Kidney (tissue), 14 donors: ENCODE results near the gene MOK. TPM values are rescaled to one million over a fixed set of nuclear protein-coding genes. Genes with fewer than 3 reads are reported as not detected.

Experiments used
- DNase-seq, 5 donors: peaks; one replicate each; pipeline ENCODE4 v3.0.0-alpha.2; 2013 to 2020
- FAIRE-seq: peaks from 2 replicates; lab custom pipeline; 2012; peaks lifted over from hg19 to GRCh38; lab: Jason Lieb, UNC
- H3K27ac ChIP-seq, 2 donors: one replicate each; pipeline ENCODE4 v1.7.0; 2013; ENCODE audit warnings: low read depth in 2 of 2, low read length in 2 of 2, inconsistent platforms in 1 of 2
- H3K27me3 ChIP-seq: one replicate; pipeline ENCODE4 v1.7.1; 2013; ENCODE audit warnings: low read length, inconsistent platforms; ENCODE audit not compliant: control insufficient read depth, insufficient read depth
- H3K36me3 ChIP-seq, 3 donors: one replicate each; pipeline versions ENCODE4 v1.7.0 to v1.7.1; 2013; ENCODE audit warnings: low read length in 3 of 3, control low read depth in 1 of 3, inconsistent platforms in 1 of 3; ENCODE audit not compliant: insufficient read depth in 3 of 3, control insufficient read depth in 2 of 3
- H3K4me1 ChIP-seq, 3 donors: one replicate each; pipeline versions ENCODE4 v1.7.0 to v1.7.1; 2013; ENCODE audit warnings: low read length in 3 of 3, inconsistent platforms in 1 of 3, low read depth in 1 of 3; ENCODE audit not compliant: control insufficient read depth in 2 of 3, insufficient read depth in 2 of 3
- H3K4me3 ChIP-seq, 3 donors: one replicate each; pipeline versions ENCODE4 v1.7.0 to v1.8.1; 2013; ENCODE audit warnings: low read length in 3 of 3, control low read depth in 1 of 3, inconsistent platforms in 1 of 3
- H3K9ac ChIP-seq, 3 donors: one replicate each; pipeline versions ENCODE4 v1.7.0 to v1.7.1; 2013; ENCODE audit warnings: low read length in 3 of 3, control low read depth in 1 of 3, inconsistent platforms in 1 of 3
- H3K9me3 ChIP-seq, 3 donors: one replicate each; pipeline versions ENCODE4 v1.7.0 to v1.7.1; 2013; ENCODE audit warnings: low read length in 3 of 3, control low read depth in 1 of 3, inconsistent platforms in 1 of 3; ENCODE audit not compliant: control insufficient read depth in 2 of 3, insufficient read depth in 1 of 3
- intact Hi-C: fragments of 100-400 bp; cut with DNase I; formaldehyde crosslinking; loops from one replicate; pipeline ENCODE4 v1.11.1; 2022
- polyA plus RNA-seq: library from polyadenylated mRNA; stranded (reverse); fragments of 350-450 nt; fragmentation: Illumina TruSeq; extraction: RNeasy Lipid Tissue Mini Kit (QIAGEN cat#74804); gene quantifications from one replicate; pipeline ENCODE4 v1.2.3, GENCODE V29; 2014; ENCODE audit warnings: low read depth, low replicate concordance; ENCODE audit not compliant: insufficient read depth
- total RNA-seq: library from RNA; stranded (reverse); fragmentation: NEBNext Ultra II Directional; extraction: Animal tissue kit (Norgen Biotek cat#: 25700); gene quantifications from one replicate; pipeline ENCODE4 v1.2.1, GENCODE V29; 2021
- TF ChIP-seq, protein P1 (sequence below): IDR thresholded peaks from 3 replicates; pipeline ENCODE4 v1.5.1; 2012; ENCODE audit warnings: mild to moderate bottlenecking, moderate library complexity, borderline replicate concordance; ENCODE audit not compliant: insufficient read depth; ENCODE audit errors: extremely low read depth
- donor health status: control.
- donor health status: control.
- donor health status: control.
- donor health status: control.
- donor health status: control.
- donor health status: DM: yes; HTN: yes; CAD: no.
- donor health status: Normal renal cell carcinoma (clear cell type).

MOK gene
- total and polyA plus RNA-seq, 2 donors from 2014 or later: 20.4 to 32.7 TPM

DNA sequence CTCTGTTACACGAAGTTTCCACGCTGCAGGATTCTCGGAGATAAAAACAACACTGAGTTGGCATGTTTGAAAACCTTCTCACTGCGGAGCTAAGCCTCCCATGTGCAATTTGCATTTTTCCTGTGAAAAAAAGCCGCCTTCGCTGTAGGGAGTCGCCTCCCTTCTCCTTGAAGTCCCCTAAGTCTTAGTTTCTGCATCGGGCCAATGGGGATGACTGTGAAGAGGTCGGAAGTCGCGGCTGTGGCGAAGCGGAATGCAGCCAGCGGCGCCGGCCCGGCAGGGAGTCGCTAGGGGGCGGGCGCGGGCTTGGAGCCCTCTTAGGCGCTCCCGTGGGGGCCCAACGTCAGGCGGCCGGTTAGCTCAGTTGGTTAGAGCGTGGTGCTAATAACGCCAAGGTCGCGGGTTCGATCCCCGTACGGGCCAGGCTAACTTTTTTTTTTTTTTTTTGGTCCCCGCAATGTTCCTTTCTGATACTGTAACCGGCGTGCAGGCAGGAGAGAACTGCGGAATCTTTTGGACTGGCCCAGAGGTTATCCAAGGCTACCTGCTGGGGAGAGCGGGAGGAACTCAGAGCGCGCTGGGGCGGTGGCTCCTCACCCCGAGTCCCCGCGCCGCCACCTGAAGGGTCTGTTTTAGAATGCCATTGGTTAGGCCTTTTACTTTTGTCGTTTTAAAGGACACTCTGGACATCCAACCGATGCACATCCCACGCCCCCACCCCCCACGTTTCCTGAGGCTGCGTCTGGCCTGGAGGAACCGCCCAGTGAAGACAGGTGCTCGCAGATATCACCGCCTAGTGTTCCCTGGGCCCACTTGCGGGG is 12.0 kb upstream of the MOK start:
- H3K9ac ChIP-seq: peak overlapping the region; percentile 67 to 75 (median 73)
- intact Hi-C loops: no loop called here
- H3K27me3 ChIP-seq: no peaks in the 10 kb centered on the region
- DNase-seq: peak; percentile 96 to 98 (median 96)
- H3K9me3 ChIP-seq: no peaks in the 10 kb centered on the region
- TF ChIP-seq, protein P1, sequence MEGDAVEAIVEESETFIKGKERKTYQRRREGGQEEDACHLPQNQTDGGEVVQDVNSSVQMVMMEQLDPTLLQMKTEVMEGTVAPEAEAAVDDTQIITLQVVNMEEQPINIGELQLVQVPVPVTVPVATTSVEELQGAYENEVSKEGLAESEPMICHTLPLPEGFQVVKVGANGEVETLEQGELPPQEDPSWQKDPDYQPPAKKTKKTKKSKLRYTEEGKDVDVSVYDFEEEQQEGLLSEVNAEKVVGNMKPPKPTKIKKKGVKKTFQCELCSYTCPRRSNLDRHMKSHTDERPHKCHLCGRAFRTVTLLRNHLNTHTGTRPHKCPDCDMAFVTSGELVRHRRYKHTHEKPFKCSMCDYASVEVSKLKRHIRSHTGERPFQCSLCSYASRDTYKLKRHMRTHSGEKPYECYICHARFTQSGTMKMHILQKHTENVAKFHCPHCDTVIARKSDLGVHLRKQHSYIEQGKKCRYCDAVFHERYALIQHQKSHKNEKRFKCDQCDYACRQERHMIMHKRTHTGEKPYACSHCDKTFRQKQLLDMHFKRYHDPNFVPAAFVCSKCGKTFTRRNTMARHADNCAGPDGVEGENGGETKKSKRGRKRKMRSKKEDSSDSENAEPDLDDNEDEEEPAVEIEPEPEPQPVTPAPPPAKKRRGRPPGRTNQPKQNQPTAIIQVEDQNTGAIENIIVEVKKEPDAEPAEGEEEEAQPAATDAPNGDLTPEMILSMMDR: peak; percentile 90
- peak overlapping the region; percentile 74 to 75 for H3K27ac ChIP-seq
- H3K4me1 ChIP-seq: peaks cover 0 to 20% (median 19%) of the 10 kb centered on the region in 3 donors
- no peak for FAIRE-seq
- no peaks in the 10 kb centered on the region for H3K36me3 ChIP-seq
- peak overlapping the region; percentile 79 to 93 (median 84) for H3K4me3 ChIP-seq

DNA sequence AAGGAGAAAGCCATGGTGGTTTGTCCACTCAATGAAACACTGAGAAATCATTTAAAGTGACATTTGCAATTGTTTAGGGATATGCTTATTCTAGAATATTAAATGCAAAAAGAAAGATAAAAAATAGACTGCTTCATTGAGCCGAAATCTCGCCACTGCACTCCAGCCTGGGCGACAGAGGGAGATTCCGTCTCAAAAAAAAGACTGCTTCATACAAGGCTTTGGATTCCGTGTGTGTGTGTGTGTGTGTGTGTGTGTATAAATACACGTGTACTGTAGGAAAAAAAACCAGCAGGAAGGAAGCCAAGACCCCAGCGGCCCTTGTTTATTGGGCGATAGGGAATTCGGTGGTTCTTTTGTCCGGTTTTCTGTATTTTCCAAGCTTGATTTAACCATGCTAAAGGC is 11.4 kb upstream of the MOK start:
- Histone ChIP-seq H3K9ac (peak overlapping the region; percentile 67 to 75 (median 73)), H3K27me3 (no peaks in the 10 kb centered on the region), H3K4me1 (peaks cover 0 to 20% (median 19%) of the 10 kb centered on the region in 3 donors), H3K9me3 (no peaks in the 10 kb centered on the region), H3K36me3 (no peaks in the 10 kb centered on the region), H3K27ac (peak overlapping the region in 1 of 2 donors; percentile 40), H3K4me3 (peak overlapping the region; percentile 79 to 93 (median 84))
- TF ChIP-seq, protein P1: no peak
- intact Hi-C loops: no loop called here
- peak in 2 of 5 donors; percentile 78 to 80 for DNase-seq
- no peak for FAIRE-seq

DNA sequence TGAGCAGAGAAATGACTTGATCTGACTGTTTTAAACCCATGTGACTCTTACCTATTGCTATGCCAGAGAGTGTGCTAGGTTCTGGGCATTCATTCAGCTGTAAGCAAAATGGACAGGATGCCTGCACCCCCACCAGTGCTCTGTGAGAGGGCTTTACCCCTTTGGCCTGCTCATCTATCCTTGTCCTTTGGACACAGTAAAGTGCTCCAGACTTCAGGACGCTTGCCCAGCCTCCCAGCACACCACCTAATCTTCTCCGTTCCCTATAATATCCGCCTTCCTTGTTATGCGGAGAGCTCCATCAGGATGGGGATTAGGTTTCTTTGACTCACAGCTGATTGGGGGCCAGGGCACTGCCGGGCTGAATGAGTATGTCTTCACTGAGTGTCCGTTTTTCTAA is 10.2 kb upstream of the MOK start:
- Histone ChIP-seq H3K27ac (no peak overlapping the region), H3K4me3 (no peak overlapping the region), H3K27me3 (no peaks in the 10 kb centered on the region), H3K9ac (no peak overlapping the region), H3K36me3 (no peaks in the 10 kb centered on the region), H3K9me3 (no peaks in the 10 kb centered on the region), H3K4me1 (peaks cover 0 to 19% (median 14%) of the 10 kb centered on the region in 3 donors)
- intact Hi-C loops: no loop called here
- DNase-seq (peak in 1 of 5 donors; percentile 43), FAIRE-seq (no peak)
- TF ChIP-seq, protein P1: no peak
